SK-N-SH treated with all-trans-retinoic acid at 6 μM for 48 hours (cell line): ENCODE results near the gene PLB1.
A peak's percentile ranks its signal among the peaks of the same experiment; 100 is the strongest.

Experiments
- ATAC-seq: fragments of 200-7000 bp; cut with Tn5 transposase; 3 replicates; pipeline ENCODE4 v1.9.1; 2020; ENCODE audit warnings: mild to moderate bottlenecking, moderate library complexity
- ARNTL ChIP-seq: fragments of 450-650 bp; formaldehyde crosslinking; IDR thresholded peaks from 2 replicates; pipeline ENCODE4 v1.5.0; 2020; ENCODE audit warnings: low read depth, mild to moderate bottlenecking, moderate library complexity, borderline replicate concordance
- BACH2 ChIP-seq: fragments of 250-450 bp; sonication (Bioruptor Pico); IDR thresholded peaks from 2 replicates; pipeline ENCODE4 v1.9.0; 2021; ENCODE audit warnings: mild to moderate bottlenecking, borderline replicate concordance
- CREB5 ChIP-seq: fragments of 250-450 bp; sonication (Bioruptor Pico); IDR thresholded peaks from 2 replicates; pipeline ENCODE4 v1.5.1; 2020; ENCODE audit warnings: low read depth, mild to moderate bottlenecking, moderate library complexity
- CSDC2 ChIP-seq: fragments of 250-450 bp; sonication (Bioruptor Pico); IDR thresholded peaks from 2 replicates; pipeline ENCODE4 v1.5.0; 2020; ENCODE audit warnings: mild to moderate bottlenecking, moderate library complexity
- ESRRG ChIP-seq: fragments of 250-450 bp; sonication (Bioruptor Pico); IDR thresholded peaks from 2 replicates; pipeline ENCODE4 v1.6.1; 2021; ENCODE audit warnings: mild to moderate bottlenecking
- GLIS3 ChIP-seq: fragments of 250-450 bp; sonication (Bioruptor Pico); IDR thresholded peaks from 2 replicates; pipeline ENCODE4 v1.5.0; 2020; ENCODE audit warnings: mild to moderate bottlenecking, moderate library complexity
- ISL1 ChIP-seq: fragments of 250-450 bp; sonication (Bioruptor Pico); IDR thresholded peaks from 2 replicates; pipeline ENCODE4 v2.1.2; 2022; ENCODE audit warnings: mild to moderate bottlenecking, moderate library complexity
- OSR1 ChIP-seq: fragments of 250-450 bp; sonication (Bioruptor Pico); IDR thresholded peaks from 2 replicates; pipeline ENCODE4 v1.8.0; 2022; ENCODE audit warnings: moderate library complexity, mild to moderate bottlenecking, inconsistent platforms
- POU6F1 ChIP-seq: fragments of 250-450 bp; sonication (Bioruptor Pico); IDR thresholded peaks from 2 replicates; pipeline ENCODE4 v1.8.0; 2021; ENCODE audit warnings: low read depth, mild to moderate bottlenecking, moderate library complexity, borderline replicate concordance
- PPARA ChIP-seq: fragments of 250-450 bp; sonication (Bioruptor Pico); IDR thresholded peaks from 2 replicates; pipeline ENCODE4 v1.5.0; 2020; ENCODE audit warnings: mild to moderate bottlenecking, borderline replicate concordance
- SNAI2 ChIP-seq: fragments of 250-450 bp; sonication (Bioruptor Pico); IDR thresholded peaks from 2 replicates; pipeline ENCODE4 v1.5.0; 2020; ENCODE audit warnings: mild to moderate bottlenecking, moderate library complexity
- TOX ChIP-seq: fragments of 250-450 bp; sonication (Bioruptor Pico); IDR thresholded peaks from 2 replicates; pipeline ENCODE4 v1.8.0; 2021; ENCODE audit warnings: mild to moderate bottlenecking, moderate library complexity, borderline replicate concordance
- TSHZ2 ChIP-seq: fragments of 250-450 bp; sonication (Bioruptor Pico); IDR thresholded peaks from 2 replicates; pipeline ENCODE4 v1.5.0; 2020; ENCODE audit warnings: mild to moderate bottlenecking, moderate library complexity
- ZC3H10 ChIP-seq: fragments of 250-450 bp; sonication (Bioruptor Pico); IDR thresholded peaks from 2 replicates; pipeline ENCODE4 v1.5.1; 2021; ENCODE audit warnings: mild to moderate bottlenecking, moderate library complexity
- ZFP3 ChIP-seq: fragments of 250-450 bp; sonication (Bioruptor Pico); IDR thresholded peaks from 2 replicates; pipeline ENCODE4 v1.5.0; 2020; ENCODE audit warnings: mild to moderate bottlenecking, moderate library complexity
- ZFP30 ChIP-seq: fragments of 450-650 bp; formaldehyde crosslinking; IDR thresholded peaks from 2 replicates; pipeline ENCODE4 v1.5.0; 2022; ENCODE audit warnings: mild to moderate bottlenecking, moderate library complexity
- ZNF565 ChIP-seq: fragments of 450-650 bp; formaldehyde crosslinking; conservative IDR thresholded peaks from 2 replicates; pipeline ENCODE4 v1.5.0; 2020; ENCODE audit warnings: low read depth, mild to moderate bottlenecking, moderate library complexity
- ZNF70 ChIP-seq: fragments of 450-650 bp; formaldehyde crosslinking; IDR thresholded peaks from 2 replicates; pipeline ENCODE4 v1.5.0; 2020; ENCODE audit warnings: mild to moderate bottlenecking, moderate library complexity
- ZNF8 ChIP-seq: fragments of 450-650 bp; formaldehyde crosslinking; IDR thresholded peaks from 2 replicates; pipeline ENCODE4 v1.5.0; 2020; ENCODE audit warnings: mild to moderate bottlenecking, moderate library complexity

PLB1 gene

GRCh38 chr2:28681606-28682005 lies 185.7 kb downstream of the PLB1 start:
- no peak for ATAC-seq
- TF ChIP-seq ISL1 (CRISPR knock-in tag): no peak
- TF ChIP-seq PPARA (CRISPR knock-in tag): no peak
- TF ChIP-seq POU6F1 (CRISPR knock-in tag): no peak
- no peak for TF ChIP-seq CREB5
- TF ChIP-seq SNAI2 (CRISPR knock-in tag): no peak
- TF ChIP-seq OSR1 (CRISPR knock-in tag): no peak
- TF ChIP-seq ZFP30: no peak
- TF ChIP-seq GLIS3 (CRISPR knock-in tag): no peak
- no peak for TF ChIP-seq ESRRG (CRISPR knock-in tag)
- TF ChIP-seq TSHZ2 (CRISPR knock-in tag): no peak
- TF ChIP-seq BACH2: no peak
- no peak for TF ChIP-seq ZNF70 (CRISPR knock-in tag)
- no peak for TF ChIP-seq ZNF8 (CRISPR knock-in tag)
- no peak for TF ChIP-seq TOX (CRISPR knock-in tag)

GRCh38 chr2:28683100-28683706 lies 187.3 kb downstream of the PLB1 start:
- TF ChIP-seq CREB5 (no peak), SNAI2 (CRISPR knock-in tag) (no peak), TOX (CRISPR knock-in tag) (no peak), ISL1 (CRISPR knock-in tag) (0 out of 2 replicates have a peak, but pooled peaks have one; percentile 20)
- TF ChIP-seq, all 23 proteins: peak for 1
- ATAC-seq: peak; percentile 76

GRCh38 chr2:28684142-28684858 lies 188.4 kb downstream of the PLB1 start:
- TF ChIP-seq ARNTL (no peak), ZFP3 (CRISPR knock-in tag) (peak; percentile 91)
- ATAC-seq: no peak

GRCh38 chr2:28687171-28687570 lies 191.3 kb downstream of the PLB1 start:
- no peak for TF ChIP-seq PPARA (CRISPR knock-in tag)
- no peak for TF ChIP-seq OSR1 (CRISPR knock-in tag)
- TF ChIP-seq SNAI2 (CRISPR knock-in tag): no peak
- no peak for TF ChIP-seq ZC3H10
- no peak for TF ChIP-seq CREB5
- TF ChIP-seq ZNF565: no peak
- no peak for TF ChIP-seq CSDC2 (CRISPR knock-in tag)
- no peak for TF ChIP-seq ARNTL
- no peak for TF ChIP-seq POU6F1 (CRISPR knock-in tag)
- ATAC-seq: no peak
